Cerebellar cortex (tissue), 1 donor: ENCODE data around the gene MBNL1.
"Not testable (repeated sequence)": the region's sequence is repeated elsewhere in the genome, so short reads cannot be mapped to it uniquely, and the experiment has no call there.

Experiments
- DNase-seq: peaks from one replicate; pipeline ENCODE4 v3.0.0-alpha.2; 2015; ENCODE audit warnings: low spot score

The MBNL1 gene

GRCh38 chr3:152404976-152405375, 136.2 kb downstream of the MBNL1 start:
- DNase-seq: no peak

GRCh38 chr3:152405915-152406802, 137.4 kb downstream of the MBNL1 start:
- no peak for DNase-seq

GRCh38 chr3:152413240-152413639, 144.5 kb downstream of the MBNL1 start:
- no peak for DNase-seq

GRCh38 chr3:152416808-152417580, 148.3 kb downstream of the MBNL1 start:
- no peak for DNase-seq

- DNase-seq: no peak
Observed at GRCh38 chr3:152419748-152420147, 151.0 kb downstream of the MBNL1 start.

GRCh38 chr3:152421162-152421561, 152.4 kb downstream of the MBNL1 start:
- DNase-seq: no peak

GRCh38 chr3:152426393-152426792, 157.7 kb downstream of the MBNL1 start:
- DNase-seq: no peak

GRCh38 chr3:152428577-152428976, 159.8 kb downstream of the MBNL1 start:
- DNase-seq: no peak

GRCh38 chr3:152430223-152431002, 161.7 kb downstream of the MBNL1 start:
- DNase-seq: no peak

- DNase-seq: no peak
Observed at GRCh38 chr3:152434142-152434541, 165.4 kb downstream of the MBNL1 start.

- not testable (repeated sequence) for DNase-seq
Observed at GRCh38 chr3:152435210-152435609, 166.5 kb downstream of the MBNL1 start.

- peak; percentile 45 for DNase-seq
Observed at GRCh38 chr3:152436707-152437590, 168.2 kb downstream of the MBNL1 start.

- DNase-seq: no peak
Observed at GRCh38 chr3:152438181-152438580, 169.5 kb downstream of the MBNL1 start.

- DNase-seq: no peak
Observed at GRCh38 chr3:152438706-152439105, 170.0 kb downstream of the MBNL1 start.

GRCh38 chr3:152440243-152440642, 171.5 kb downstream of the MBNL1 start:
- DNase-seq: not testable (repeated sequence)

- no peak for DNase-seq
Observed at GRCh38 chr3:152443212-152444023, 174.7 kb downstream of the MBNL1 start.

- peak; percentile 83 for DNase-seq
Observed at GRCh38 chr3:152444029-152444641, 175.4 kb downstream of the MBNL1 start.

GRCh38 chr3:152445212-152445611, 176.5 kb downstream of the MBNL1 start:
- no peak for DNase-seq

- no peak for DNase-seq
Observed at GRCh38 chr3:152446495-152446894, 177.8 kb downstream of the MBNL1 start.

GRCh38 chr3:152447511-152447910, 178.8 kb downstream of the MBNL1 start:
- DNase-seq: no peak
